Left hindlimb (tissue), 1 donor: Measurements from ENCODE around the gene FAM222B.
A peak's percentile ranks its signal among the peaks of the same experiment; 100 is the strongest.
"Not testable (repeated sequence)": the region's sequence is repeated elsewhere in the genome, so short reads cannot be mapped to it uniquely, and the experiment has no call there.

Experiments used
- DNase-seq: peaks from one replicate; pipeline ENCODE4 v3.0.0-alpha.2; 2018

The FAM222B gene

GRCh38 chr17:28725660-28726225, 116.8 kb downstream of the FAM222B start:
- peak; percentile 68 for DNase-seq

- no peak for DNase-seq
Observed at GRCh38 chr17:28725166-28725659, 117.4 kb downstream of the FAM222B start.

GRCh38 chr17:28724500-28725165, 118.0 kb downstream of the FAM222B start:
- no peak for DNase-seq

- not testable (repeated sequence) for DNase-seq
Observed at GRCh38 chr17:28723836-28724499, 118.6 kb downstream of the FAM222B start.

GRCh38 chr17:28723159-28723835, 119.3 kb downstream of the FAM222B start:
- DNase-seq: no peak

GRCh38 chr17:28722417-28723158, 120.0 kb downstream of the FAM222B start:
- no peak for DNase-seq

GRCh38 chr17:28720997-28721329, 121.6 kb downstream of the FAM222B start:
- not testable (repeated sequence) for DNase-seq

GRCh38 chr17:28720247-28720996, 122.2 kb downstream of the FAM222B start:
- DNase-seq: no peak

- DNase-seq: no peak
Observed at GRCh38 chr17:28719021-28719433, 123.6 kb downstream of the FAM222B start.

- DNase-seq: no peak
Observed at GRCh38 chr17:28718333-28719020, 124.1 kb downstream of the FAM222B start.

GRCh38 chr17:28717578-28718332, 124.8 kb downstream of the FAM222B start, which contains the start of gene RAB34:
TSS of gene RAB34 (minus strand) at chr17:28717868. CDS start at chr17:28717266, 602 bp downstream.
- DNase-seq: peak; percentile 94

- peak; percentile 86 for DNase-seq
Observed at GRCh38 chr17:28716740-28717577, 125.6 kb downstream of the FAM222B start.

- no peak for DNase-seq
Observed at GRCh38 chr17:28715217-28715616, 127.4 kb downstream of the FAM222B start.

- no peak for DNase-seq
Observed at GRCh38 chr17:28714281-28714680, 128.3 kb downstream of the FAM222B start.

- peak; percentile 25 for DNase-seq
Observed at GRCh38 chr17:28712705-28713415, 129.7 kb downstream of the FAM222B start.

- peak; percentile 60 for DNase-seq
Observed at GRCh38 chr17:28712032-28712704, 130.4 kb downstream of the FAM222B start.

GRCh38 chr17:28711723-28712031, 130.9 kb downstream of the FAM222B start, which contains the start of gene PROCA1:
TSS of gene PROCA1 (minus strand) at chr17:28711888. CDS start at chr17:28711660, 228 bp downstream.
- DNase-seq: peak; percentile 87
